Skeletal muscle satellite cell (primary cell): ENCODE data around the gene EXOC2.

Experiments used
- H3K27me3 ChIP-seq: 2 replicates; pipeline ENCODE4 v1.7.0; 2013; ENCODE audit warnings: low read length; ENCODE audit not compliant: control insufficient read depth, insufficient read depth
- H3K36me3 ChIP-seq: 2 replicates; pipeline ENCODE4 v1.7.0; 2013; ENCODE audit warnings: mild to moderate bottlenecking, control low read depth, low read length; ENCODE audit not compliant: insufficient read depth
- H3K4me1 ChIP-seq: 2 replicates; pipeline ENCODE4 v1.7.0; 2013; ENCODE audit warnings: low read length; ENCODE audit not compliant: control insufficient read depth, insufficient read depth
- H3K4me2 ChIP-seq: 2 replicates; pipeline ENCODE4 v1.7.0; 2013; ENCODE audit warnings: mild to moderate bottlenecking, low read length
- H3K4me3 ChIP-seq: 2 replicates; pipeline ENCODE4 v1.7.0; 2013; ENCODE audit warnings: low read length
- H3K9ac ChIP-seq: 2 replicates; pipeline ENCODE4 v1.7.0; 2013; ENCODE audit warnings: mild to moderate bottlenecking, low read depth, low read length, moderate library complexity
- H3K9me3 ChIP-seq: replicated peaks from 2 replicates; pipeline ENCODE4 v1.7.0; 2013; ENCODE audit warnings: mild to moderate bottlenecking, control low read depth, low read length

Gene EXOC2

DNA sequence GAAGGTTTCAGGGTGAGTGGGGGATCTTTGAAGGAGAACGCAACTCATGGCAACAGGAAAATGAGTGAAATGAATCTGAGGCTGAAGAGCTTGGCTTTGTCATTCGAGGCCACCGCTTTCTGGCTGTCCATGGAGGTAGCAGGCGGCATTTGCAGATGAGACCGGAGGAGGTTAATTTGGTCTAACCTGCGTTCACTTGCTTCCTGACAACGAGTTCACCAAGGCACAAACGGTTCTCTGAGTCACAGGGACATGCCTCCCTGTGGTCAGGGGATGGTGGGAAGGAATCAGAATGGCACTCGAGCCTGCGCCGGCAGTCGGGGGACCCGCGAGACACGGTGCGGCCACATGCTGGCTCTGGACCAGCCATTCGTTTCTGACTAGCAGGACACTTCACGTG lies 226.4 kb downstream of the EXOC2 start:
- Histone ChIP-seq H3K4me2 (no peak overlapping the region), H3K9ac (no peak overlapping the region), H3K4me3 (no peak overlapping the region), H3K36me3 (no peaks in the 10 kb centered on the region), H3K9me3 (no peaks in the 10 kb centered on the region), H3K27me3 (peaks cover 30% of the 10 kb centered on the region), H3K4me1 (no peaks in the 10 kb centered on the region)

DNA sequence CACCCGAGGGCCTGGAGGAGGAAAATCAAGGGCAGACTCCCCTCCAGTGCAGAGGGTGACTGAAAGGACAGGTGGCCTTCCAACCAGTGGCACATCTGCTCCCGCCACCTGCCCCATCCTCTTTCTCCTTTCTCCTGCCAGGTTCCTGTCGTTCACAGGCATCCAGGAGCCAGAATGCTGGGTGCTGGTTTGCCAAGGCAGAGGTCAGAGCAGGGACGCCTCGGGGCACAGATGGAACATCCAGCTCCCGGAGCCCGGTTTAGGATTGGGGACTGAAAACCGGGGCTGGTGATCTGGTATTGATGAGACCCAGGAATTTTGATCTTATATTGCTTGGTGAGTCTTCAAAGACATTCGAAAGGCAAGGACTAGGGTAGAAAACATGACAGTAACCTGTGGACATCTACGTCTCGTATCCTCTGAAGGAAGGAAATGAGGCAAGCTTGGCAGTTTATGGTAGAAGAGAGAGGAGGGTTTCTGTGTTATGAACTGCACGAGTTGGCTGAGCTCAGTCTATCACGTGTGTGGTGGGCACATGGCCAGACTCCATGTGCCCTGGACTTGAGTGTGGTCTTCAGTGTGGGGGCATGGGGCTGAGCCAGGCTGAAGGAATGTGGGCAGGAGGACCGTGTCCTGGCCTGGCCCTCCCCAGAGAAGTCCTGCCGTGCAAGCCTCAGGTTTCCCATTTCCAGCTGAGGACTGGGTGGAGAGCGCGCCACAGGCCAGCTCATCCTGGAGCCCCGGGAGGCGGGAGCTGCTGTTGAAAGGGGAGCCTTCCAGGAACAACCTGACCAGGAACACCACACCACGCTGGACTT lies 227.2 kb downstream of the EXOC2 start:
- H3K9me3 ChIP-seq = no peaks in the 10 kb centered on the region
- no peaks in the 10 kb centered on the region for H3K36me3 ChIP-seq
- H3K9ac ChIP-seq = no peak overlapping the region
- peaks cover 34% of the 10 kb centered on the region for H3K27me3 ChIP-seq
- no peaks in the 10 kb centered on the region for H3K4me1 ChIP-seq
- H3K4me3 ChIP-seq = no peak overlapping the region
- no peak overlapping the region for H3K4me2 ChIP-seq

DNA sequence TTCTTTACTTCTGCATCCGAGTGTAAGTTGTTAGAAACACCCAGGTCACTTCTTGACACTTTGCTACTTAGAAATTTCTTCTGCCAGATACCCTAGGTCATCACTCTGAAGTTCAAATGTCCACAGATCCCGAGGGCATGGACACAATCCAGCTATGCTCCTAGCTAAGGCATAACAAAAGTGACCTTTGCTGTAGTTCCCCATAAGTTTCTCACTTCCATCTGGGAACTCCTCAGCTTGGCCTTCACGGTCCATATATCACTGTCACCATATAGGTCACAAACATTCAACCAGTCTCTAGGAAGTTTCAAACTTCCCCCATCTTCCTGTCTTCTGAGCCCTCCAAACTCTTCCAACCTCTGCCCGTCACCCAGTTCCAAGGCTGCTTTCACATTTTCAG lies 236.1 kb downstream of the EXOC2 start:
- H3K36me3 ChIP-seq = no peaks in the 10 kb centered on the region
- H3K4me3 ChIP-seq = no peak overlapping the region
- H3K4me1 ChIP-seq = no peaks in the 10 kb centered on the region
- H3K27me3 ChIP-seq = peaks cover 41% of the 10 kb centered on the region
- no peak overlapping the region for H3K4me2 ChIP-seq
- H3K9ac ChIP-seq = no peak overlapping the region
- no peaks in the 10 kb centered on the region for H3K9me3 ChIP-seq

DNA sequence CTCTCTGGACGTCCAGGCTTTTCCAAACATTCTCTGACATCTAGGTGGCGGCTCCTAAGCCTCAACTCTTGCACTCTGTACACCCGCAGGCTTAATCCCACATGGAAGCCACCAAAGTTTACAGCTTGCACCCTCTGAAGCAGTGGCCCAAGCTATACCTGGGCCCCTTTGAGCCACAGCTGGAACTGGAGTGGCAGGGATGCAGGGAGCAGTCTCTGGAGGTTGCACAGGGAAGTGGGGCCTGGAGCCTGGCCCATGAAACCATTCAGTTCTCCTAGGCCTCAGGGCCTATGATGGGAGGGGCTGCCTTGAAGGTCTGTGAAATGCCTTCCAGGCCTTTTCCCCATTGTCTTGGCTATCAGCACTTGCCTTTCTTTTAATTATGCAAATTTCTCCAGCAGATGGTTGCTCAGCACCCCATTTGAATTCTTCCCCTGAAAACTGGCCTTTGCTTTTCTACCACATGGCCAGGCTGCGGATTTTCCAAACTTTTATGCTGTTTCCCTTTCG lies 236.5 kb downstream of the EXOC2 start:
- Histone ChIP-seq H3K36me3 (no peaks in the 10 kb centered on the region), H3K9ac (no peak overlapping the region), H3K4me1 (no peaks in the 10 kb centered on the region), H3K4me2 (no peak overlapping the region), H3K9me3 (no peaks in the 10 kb centered on the region), H3K4me3 (no peak overlapping the region), H3K27me3 (peaks cover 42% of the 10 kb centered on the region)

DNA sequence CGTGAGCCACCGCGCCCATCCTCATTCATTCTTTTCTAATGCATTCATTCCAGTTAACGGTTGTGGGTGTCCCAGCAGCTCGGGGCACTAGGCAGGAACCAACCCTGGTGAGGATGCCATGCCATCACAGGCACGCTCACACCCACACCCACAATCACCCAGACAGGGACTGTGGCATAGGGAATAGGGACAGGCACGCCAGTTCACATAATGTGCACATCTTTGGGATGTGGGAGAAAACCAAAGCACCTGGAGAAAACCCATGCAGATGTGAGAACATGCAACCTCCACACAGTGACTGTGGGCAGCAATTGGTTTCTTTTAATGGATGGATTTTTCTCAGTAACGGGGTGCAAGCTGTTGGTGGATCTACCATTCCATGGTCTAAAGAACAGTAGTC lies 237.1 kb downstream of the EXOC2 start:
- no peak overlapping the region for H3K4me2 ChIP-seq
- no peaks in the 10 kb centered on the region for H3K36me3 ChIP-seq
- H3K27me3 ChIP-seq = peaks cover 41% of the 10 kb centered on the region
- no peaks in the 10 kb centered on the region for H3K9me3 ChIP-seq
- H3K9ac ChIP-seq = no peak overlapping the region
- H3K4me3 ChIP-seq = no peak overlapping the region
- H3K4me1 ChIP-seq = no peaks in the 10 kb centered on the region

DNA sequence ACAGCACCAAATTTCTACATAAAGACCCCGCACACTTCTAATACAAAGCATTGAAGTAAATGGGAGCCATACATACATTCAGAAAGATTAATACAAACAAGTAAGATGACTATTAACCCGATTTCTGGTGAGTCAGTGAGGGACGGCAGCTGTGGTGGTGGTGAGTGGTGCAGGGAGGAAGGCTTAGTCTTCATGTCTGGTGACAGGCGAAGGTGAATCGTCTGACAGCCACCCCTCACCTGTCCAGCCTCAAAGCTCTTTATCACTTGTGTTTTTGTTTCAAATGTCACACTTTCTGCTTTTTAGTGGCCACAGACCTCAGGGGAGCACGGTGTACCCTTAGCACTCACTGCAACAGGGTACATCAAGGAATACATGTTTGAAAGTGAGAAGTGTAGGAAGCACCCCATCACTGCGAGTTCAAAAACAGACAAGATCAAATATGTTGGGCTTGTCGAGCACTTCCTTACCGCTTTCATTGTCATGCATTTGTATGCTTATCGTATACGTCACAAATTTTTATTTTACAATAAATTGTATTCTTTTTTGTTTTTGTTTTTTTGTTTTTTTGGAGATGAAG lies 237.8 kb downstream of the EXOC2 start:
- Histone ChIP-seq H3K4me3 (no peak overlapping the region), H3K27me3 (peaks cover 37% of the 10 kb centered on the region), H3K4me1 (no peaks in the 10 kb centered on the region), H3K9ac (no peak overlapping the region), H3K36me3 (no peaks in the 10 kb centered on the region), H3K9me3 (no peaks in the 10 kb centered on the region), H3K4me2 (no peak overlapping the region)

DNA sequence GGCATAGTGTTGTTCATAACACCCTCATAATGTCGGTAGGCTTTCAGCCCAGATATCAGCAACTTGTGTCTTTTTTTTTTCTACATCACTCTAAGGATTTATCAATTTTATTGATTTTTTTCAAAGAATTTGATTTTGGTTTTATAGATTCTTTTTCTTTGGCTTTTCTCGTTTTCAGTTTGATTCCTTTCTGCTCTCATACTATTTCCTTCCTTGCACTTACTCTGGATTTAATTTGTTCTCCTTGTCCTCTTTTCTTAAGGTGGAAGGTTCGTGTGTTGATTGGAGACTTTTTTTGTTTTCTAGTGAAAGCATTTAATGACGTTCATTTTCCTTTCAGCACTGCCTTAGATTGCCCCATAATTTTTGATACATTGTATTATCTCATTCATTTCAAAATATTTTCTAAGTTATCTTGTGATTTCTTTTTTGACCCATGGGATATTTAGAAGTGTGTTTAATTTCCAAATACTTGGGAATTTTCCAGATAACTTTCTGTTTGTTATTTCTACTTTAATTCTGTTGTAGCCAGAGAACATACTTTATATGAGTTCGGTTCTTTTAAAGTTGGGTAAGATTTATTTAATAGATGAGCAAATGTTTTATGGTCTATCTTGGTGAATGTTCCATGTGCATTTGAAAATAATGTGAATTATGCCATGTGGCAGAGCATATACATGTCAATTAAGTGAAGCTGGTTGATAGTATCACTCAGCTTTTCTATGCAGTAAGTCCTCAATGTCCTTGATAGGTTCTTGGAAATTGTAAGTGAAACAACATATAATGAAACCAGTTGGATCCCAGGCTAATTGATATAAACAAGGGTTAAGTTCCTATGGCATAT lies 238.6 kb downstream of the EXOC2 start:
- Histone ChIP-seq H3K9ac (no peak overlapping the region), H3K36me3 (no peaks in the 10 kb centered on the region), H3K4me3 (no peak overlapping the region), H3K4me1 (no peaks in the 10 kb centered on the region), H3K9me3 (no peaks in the 10 kb centered on the region), H3K27me3 (peaks cover 34% of the 10 kb centered on the region), H3K4me2 (no peak overlapping the region)

DNA sequence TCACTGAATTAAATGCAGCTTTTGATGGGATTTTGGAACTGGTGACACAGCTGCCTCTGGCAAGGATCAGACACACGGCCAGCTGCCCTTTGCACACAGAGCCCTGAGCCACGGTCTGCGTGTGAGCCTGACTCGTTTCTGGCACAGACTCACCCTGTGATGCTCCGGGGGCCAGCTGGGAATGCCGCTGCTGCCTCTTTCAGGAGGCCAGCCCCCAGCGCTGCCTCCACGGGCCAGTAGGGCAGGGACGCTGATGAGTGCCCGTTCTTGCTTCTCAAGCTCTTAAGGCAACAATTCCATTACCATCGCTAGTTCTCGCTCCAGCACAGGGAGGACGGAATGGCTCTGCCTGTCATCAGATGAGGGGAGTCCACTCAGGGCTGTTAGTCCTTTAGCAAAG lies 239.8 kb downstream of the EXOC2 start:
- H3K27me3 ChIP-seq = peaks cover 36% of the 10 kb centered on the region
- H3K9me3 ChIP-seq = no peaks in the 10 kb centered on the region
- no peak overlapping the region for H3K9ac ChIP-seq
- no peak overlapping the region for H3K4me3 ChIP-seq
- H3K4me1 ChIP-seq = no peaks in the 10 kb centered on the region
- H3K36me3 ChIP-seq = no peaks in the 10 kb centered on the region
- H3K4me2 ChIP-seq = peak overlapping the region; percentile 8

DNA sequence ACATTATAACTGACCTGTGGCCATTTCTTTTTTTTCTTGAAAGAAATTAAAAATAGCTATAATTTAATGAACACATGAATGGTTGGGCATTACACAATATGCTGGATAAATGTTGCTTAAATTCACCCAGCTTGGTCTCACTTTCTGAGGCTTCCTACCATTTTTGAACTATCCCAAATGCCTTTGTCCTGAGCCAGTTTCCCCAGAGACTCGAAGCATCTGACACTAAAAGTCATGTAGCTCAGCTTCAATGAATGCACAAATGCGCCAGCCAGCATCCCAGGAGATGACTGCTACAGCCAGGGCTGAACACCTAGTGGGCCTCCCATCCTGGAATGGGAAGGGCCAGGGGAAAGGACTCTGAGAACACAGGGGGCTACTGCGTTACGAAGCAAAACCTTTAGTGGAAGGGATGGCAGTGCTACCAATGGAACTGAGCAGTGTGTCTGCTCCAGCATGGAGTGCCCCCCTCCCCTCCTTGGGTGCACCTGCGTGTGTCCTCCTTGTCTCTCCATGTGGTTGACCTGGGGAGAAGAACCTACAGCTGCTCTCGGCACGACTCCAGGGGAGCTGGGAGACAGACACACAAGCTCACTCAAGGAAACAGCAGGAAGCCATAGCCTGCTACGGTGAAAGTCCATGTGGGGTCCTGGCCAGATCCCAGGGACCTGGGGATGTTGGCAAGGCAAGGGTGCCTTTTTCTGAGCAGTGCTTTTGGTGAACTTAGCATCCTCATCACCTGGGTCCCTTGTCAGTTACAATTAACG lies 240.5 kb downstream of the EXOC2 start:
- no peaks in the 10 kb centered on the region for H3K4me1 ChIP-seq
- no peaks in the 10 kb centered on the region for H3K36me3 ChIP-seq
- H3K9me3 ChIP-seq = no peaks in the 10 kb centered on the region
- H3K27me3 ChIP-seq = peaks cover 36% of the 10 kb centered on the region
- H3K4me2 ChIP-seq = no peak overlapping the region
- H3K9ac ChIP-seq = no peak overlapping the region
- no peak overlapping the region for H3K4me3 ChIP-seq

DNA sequence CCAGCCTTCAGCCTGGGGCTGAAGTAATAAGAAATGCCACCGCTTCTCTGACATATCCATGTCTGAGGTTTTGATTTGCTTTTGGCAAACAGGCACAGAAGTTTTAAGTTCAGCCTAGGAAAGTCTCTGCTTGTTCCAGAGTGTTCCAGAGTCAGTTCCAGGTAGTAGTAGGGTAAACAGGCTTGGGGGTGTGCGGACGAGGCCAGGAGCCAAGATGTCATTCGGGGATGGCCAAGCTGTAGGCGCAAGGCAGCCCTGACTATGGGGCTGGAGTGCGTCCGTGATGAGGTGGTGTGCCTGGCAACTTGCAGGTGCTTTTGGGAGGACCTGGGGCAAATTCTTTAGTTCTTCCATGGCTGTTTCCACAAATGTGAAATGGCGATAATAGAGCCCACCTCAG lies 241.1 kb downstream of the EXOC2 start:
- H3K9ac ChIP-seq = no peak overlapping the region
- H3K4me2 ChIP-seq = no peak overlapping the region
- no peaks in the 10 kb centered on the region for H3K9me3 ChIP-seq
- H3K36me3 ChIP-seq = no peaks in the 10 kb centered on the region
- H3K4me3 ChIP-seq = no peak overlapping the region
- H3K4me1 ChIP-seq = no peaks in the 10 kb centered on the region
- H3K27me3 ChIP-seq = peaks cover 29% of the 10 kb centered on the region

DNA sequence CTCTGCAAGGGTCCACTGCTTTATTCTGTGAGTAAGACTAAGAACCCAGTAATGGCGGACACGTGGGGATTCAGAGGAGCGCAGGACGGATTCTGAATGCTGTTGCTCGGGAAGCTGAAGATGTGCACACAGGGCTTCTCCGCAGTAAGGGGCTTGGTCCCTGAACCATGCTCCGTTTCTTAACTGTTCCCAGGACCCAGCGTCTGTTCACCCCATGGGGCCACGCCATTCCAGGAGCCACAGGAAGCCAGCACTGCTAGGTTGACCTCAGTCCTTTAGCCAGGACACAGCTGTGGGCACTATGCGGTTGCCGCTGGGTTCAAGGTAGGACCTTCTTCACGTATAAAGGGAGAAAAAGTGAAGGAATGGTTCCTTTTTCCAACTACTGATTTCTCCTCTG lies 241.6 kb downstream of the EXOC2 start:
- Histone ChIP-seq H3K9ac (no peak overlapping the region), H3K27me3 (peaks cover 25% of the 10 kb centered on the region), H3K4me2 (no peak overlapping the region), H3K4me1 (no peaks in the 10 kb centered on the region), H3K4me3 (no peak overlapping the region), H3K36me3 (no peaks in the 10 kb centered on the region), H3K9me3 (no peaks in the 10 kb centered on the region)
